ENCODE measurements around the gene AUP1.

GRCh38 chr2:74493546-74493945 is 36.0 kb downstream of the AUP1 start:
- TF ChIP-seq CTCF (IDR thresholded peaks at IDR 0.05) (no peak), POLR2A (IDR thresholded peaks at IDR 0.05) (no peak), EP300 (IDR thresholded peaks at IDR 0.05) (no peak), POLR2AphosphoS5 (IDR thresholded peaks at IDR 0.05) (no peak)

All from gastroesophageal sphincter (tissue), 3 donors.